Colonic mucosa (tissue), 4 donors: ENCODE results near the gene RAMACL. TPM values are rescaled to one million over a fixed set of nuclear protein-coding genes. Genes with fewer than 3 reads are reported as not detected.

ENCODE experiments used
- DNase-seq: peaks from one replicate; pipeline ENCODE4 v3.0.0-alpha.2; 2020
- H3K27ac ChIP-seq: fragments of 200-600 bp; one replicate; pipeline ENCODE4 v1.8.0; 2021
- H3K27me3 ChIP-seq: fragments of 200-600 bp; one replicate; pipeline ENCODE4 v1.8.0; 2021
- H3K36me3 ChIP-seq: fragments of 200-600 bp; one replicate; pipeline ENCODE4 v1.8.0; 2021
- H3K4me1 ChIP-seq: fragments of 200-600 bp; one replicate; pipeline ENCODE4 v1.8.0; 2021; ENCODE audit warnings: mild to moderate bottlenecking
- H3K4me3 ChIP-seq: fragments of 200-600 bp; one replicate; pipeline ENCODE4 v1.8.0; 2021
- H3K9ac ChIP-seq, 2 donors: one replicate each; pipeline ENCODE4 v1.7.0; 2013; ENCODE audit warnings: control low read depth in 2 of 2, low read depth in 2 of 2, low read length in 2 of 2
- H3K9me3 ChIP-seq: fragments of 200-600 bp; one replicate; pipeline ENCODE4 v1.8.0; 2021
- CTCF ChIP-seq: fragments of 200-600 bp; IDR thresholded peaks from one replicate; pipeline ENCODE4 v1.8.0; 2022; ENCODE audit warnings: antibody characterized with exemption, mild to moderate bottlenecking
- intact Hi-C: fragments of 100-400 bp; cut with DNase I; formaldehyde crosslinking; loops from one replicate; pipeline ENCODE4 v1.14.1; 2022
- total RNA-seq, 2 donors: library from RNA; stranded (reverse); fragmentation: NEBNext Ultra II Directional in 1 of 2; extraction: Animal tissue kit (Norgen Biotek cat#: 25700) in 1 of 2; gene quantifications; one replicate each; pipeline ENCODE4 v1.2.1, GENCODE V29; 2021
- donor health status: healthy.
- donor health status: DM: no; HTN: no; CAD: no.
- donor health status: DM: no; HTN: no; CAD: no.

RAMACL gene
- total RNA-seq, 2 donors from 2014 or later: 0.48 to 0.54 TPM

DNA sequence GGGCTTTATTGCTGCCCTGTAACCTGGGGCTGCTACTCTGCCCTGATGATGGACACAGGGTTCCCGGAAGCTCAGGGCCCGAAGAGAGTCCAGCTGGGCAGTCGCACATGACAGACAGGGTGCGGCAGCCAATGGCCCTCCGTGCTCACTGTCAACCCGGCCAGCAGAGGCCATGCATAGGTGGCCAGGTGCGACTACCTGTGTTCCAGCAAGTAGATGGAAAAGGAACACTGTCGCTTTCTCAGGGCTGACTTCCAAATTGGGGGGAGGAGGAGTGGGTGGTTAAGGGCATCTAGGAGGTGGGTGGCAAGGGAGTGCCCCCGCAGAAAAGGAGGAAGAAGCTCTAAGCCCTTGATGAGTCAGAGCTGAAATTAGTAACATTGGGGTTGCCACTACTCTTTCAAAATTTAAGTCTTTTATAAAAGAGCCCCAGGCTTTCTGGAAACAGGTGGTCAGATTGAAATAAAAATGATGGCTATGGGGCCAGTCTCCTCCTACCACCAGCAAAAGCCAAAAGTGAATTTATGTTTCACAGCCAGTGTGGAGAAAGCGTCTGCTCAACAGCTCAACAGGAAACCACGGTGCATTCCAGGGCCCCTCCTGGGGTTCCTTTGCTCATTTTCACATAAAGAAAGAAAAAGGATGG is 2.3 kb upstream of the RAMACL start:
- Histone ChIP-seq H3K4me1 (no peaks in the 10 kb centered on the region), H3K36me3 (no peaks in the 10 kb centered on the region), H3K27ac (no peak overlapping the region), H3K27me3 (no peaks in the 10 kb centered on the region), H3K9ac (no peak overlapping the region), H3K9me3 (no peaks in the 10 kb centered on the region), H3K4me3 (no peak overlapping the region)
- no peak for DNase-seq
- intact Hi-C loops: no loop called here
- TF ChIP-seq CTCF: no peak

DNA sequence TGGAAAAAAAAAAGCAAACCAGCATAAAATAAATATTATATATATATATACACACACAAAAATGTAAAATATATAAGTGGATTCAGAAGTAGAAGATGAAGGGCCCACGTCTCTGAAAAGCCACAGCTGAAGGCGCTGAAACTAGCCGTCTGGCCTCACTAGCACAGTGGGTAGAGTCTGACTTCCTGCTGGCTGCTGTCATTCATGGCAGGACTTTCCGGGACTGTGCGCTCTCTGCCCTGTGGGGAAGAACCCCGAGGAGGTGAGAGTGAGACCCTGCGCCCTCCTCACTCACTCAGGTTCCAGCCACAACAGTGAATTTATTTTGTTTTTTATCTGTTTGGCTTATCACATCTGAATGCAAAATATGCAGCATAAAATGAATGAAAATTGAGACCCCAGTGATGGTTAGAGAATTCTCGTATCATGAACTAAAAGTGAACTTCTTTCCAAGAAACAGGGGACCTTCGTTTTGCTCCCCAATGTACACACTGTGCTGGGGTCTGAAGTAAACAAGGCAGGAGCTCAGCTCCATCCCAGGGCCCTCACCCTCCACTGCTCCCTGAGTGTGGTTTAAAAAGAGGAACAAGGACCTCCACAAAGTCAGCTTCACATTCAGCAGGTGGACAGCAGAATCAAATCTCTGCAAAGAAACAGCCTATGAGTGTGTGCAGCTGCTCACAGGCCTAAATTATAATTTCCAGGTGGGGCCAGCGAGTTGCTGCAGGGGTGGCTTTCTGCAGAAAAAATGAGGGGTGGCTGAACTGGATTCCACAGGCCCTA is 1.3 kb upstream of the RAMACL start:
- no peak overlapping the region for H3K4me3 ChIP-seq
- DNase-seq: no peak
- intact Hi-C loops: no loop called here
- H3K27me3 ChIP-seq: no peaks in the 10 kb centered on the region
- no peak for TF ChIP-seq CTCF
- no peaks in the 10 kb centered on the region for H3K4me1 ChIP-seq
- no peak overlapping the region for H3K9ac ChIP-seq
- no peaks in the 10 kb centered on the region for H3K9me3 ChIP-seq
- H3K36me3 ChIP-seq: no peaks in the 10 kb centered on the region
- no peak overlapping the region for H3K27ac ChIP-seq

GRCh38 chr6:166584853-166585429 is 1.5 kb downstream of the RAMACL start:
- DNase-seq: no peak
- H3K9ac ChIP-seq: no peak overlapping the region
- H3K27ac ChIP-seq: no peak overlapping the region
- H3K27me3 ChIP-seq: no peaks in the 10 kb centered on the region
- intact Hi-C loops: no loop called here
- no peaks in the 10 kb centered on the region for H3K9me3 ChIP-seq
- TF ChIP-seq CTCF: no peak
- H3K4me3 ChIP-seq: no peak overlapping the region
- no peaks in the 10 kb centered on the region for H3K36me3 ChIP-seq
- no peaks in the 10 kb centered on the region for H3K4me1 ChIP-seq

GRCh38 chr6:166584155-166584554 is 2.3 kb downstream of the RAMACL start:
- no peak overlapping the region for H3K27ac ChIP-seq
- no peaks in the 10 kb centered on the region for H3K9me3 ChIP-seq
- H3K4me3 ChIP-seq: no peak overlapping the region
- no peaks in the 10 kb centered on the region for H3K27me3 ChIP-seq
- no peaks in the 10 kb centered on the region for H3K4me1 ChIP-seq
- no peak for TF ChIP-seq CTCF
- intact Hi-C loops: no loop called here
- no peak for DNase-seq
- no peaks in the 10 kb centered on the region for H3K36me3 ChIP-seq
- H3K9ac ChIP-seq: no peak overlapping the region

- no peak for DNase-seq
- Histone ChIP-seq H3K27me3 (no peaks in the 10 kb centered on the region), H3K36me3 (no peaks in the 10 kb centered on the region), H3K4me1 (no peaks in the 10 kb centered on the region), H3K4me3 (no peak overlapping the region), H3K9me3 (no peaks in the 10 kb centered on the region), H3K27ac (no peak overlapping the region), H3K9ac (no peak overlapping the region)
- no peak for TF ChIP-seq CTCF
- intact Hi-C loops: no loop called here
Measured at GRCh38 chr6:166583230-166583965, 3.1 kb downstream of the RAMACL start.
